Erythroblast (primary cell): ENCODE measurements around the gene ADAMTSL1.

Experiments used
- GATA1 ChIP-seq: IDR thresholded peaks from 2 replicates; pipeline ENCODE4 v1.6.1; 2011; ENCODE audit warnings: low read depth, mild to moderate bottlenecking, control low read depth, low read length, moderate library complexity
- POLR2A ChIP-seq: IDR thresholded peaks from 2 replicates; pipeline ENCODE4 v1.6.1; 2011; ENCODE audit warnings: mild to moderate bottlenecking, low read length

DNA sequence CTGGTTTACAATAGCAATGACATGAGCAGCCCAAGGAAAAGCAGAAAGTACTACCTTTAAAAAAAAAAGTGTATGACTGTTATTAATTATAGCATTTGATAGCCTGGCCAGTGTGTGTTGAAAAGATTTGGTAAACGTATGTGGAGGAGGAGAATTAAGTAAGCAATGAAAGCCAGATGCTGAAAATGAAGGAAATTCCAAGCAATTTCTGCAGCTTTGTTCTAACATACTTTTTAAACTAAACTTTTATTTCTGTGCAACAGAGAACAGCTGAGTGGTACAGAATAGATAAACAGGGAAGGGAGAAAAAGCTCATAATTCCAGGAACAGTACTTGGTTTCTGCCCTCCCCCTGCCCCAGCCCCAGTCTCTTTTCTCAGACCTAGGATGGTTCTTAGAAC is 252.6 kb downstream of the ADAMTSL1 start:
- no peak for TF ChIP-seq GATA1
- TF ChIP-seq POLR2A = no peak
